ENCODE results near the gene NDUFA12.

NDUFA12 gene

GRCh38 chr12:94940771-94941170, 62.7 kb downstream of the NDUFA12 start:
- no peak for DNase-seq (ENCODE audit: low read depth)

GRCh38 chr12:94938583-94938982, 64.9 kb downstream of the NDUFA12 start:
- no peak for DNase-seq (ENCODE audit: low read depth)

- DNase-seq (ENCODE audit: low read depth), result no peak
Measured at GRCh38 chr12:94930772-94931171, 72.7 kb downstream of the NDUFA12 start.

- no peak for DNase-seq (ENCODE audit: low read depth)
Measured at GRCh38 chr12:94930216-94930654, 73.3 kb downstream of the NDUFA12 start.

GRCh38 chr12:94929780-94930179, 73.7 kb downstream of the NDUFA12 start:
- DNase-seq (ENCODE audit: low read depth), result no peak

GRCh38 chr12:94925729-94926128, 77.8 kb downstream of the NDUFA12 start:
- DNase-seq (ENCODE audit: low read depth), result no peak

- DNase-seq (ENCODE audit: low read depth), result no peak
Measured at GRCh38 chr12:94925206-94925605, 78.3 kb downstream of the NDUFA12 start.

- DNase-seq (ENCODE audit: low read depth), result no peak
Measured at GRCh38 chr12:94922561-94922960, 80.9 kb downstream of the NDUFA12 start.

All from stimulated activated CD8-positive, alpha-beta memory T cell treated with anti-CD3 and anti-CD28 coated beads, Interleukin-12 subunit alpha, Interleukin-12 subunit beta, amount 100 ng/mL, for 1 hour (primary cell).